ENCODE results near the gene TOX3. TPM values are rescaled to one million over a fixed set of nuclear protein-coding genes. Genes with fewer than 3 reads are reported as not detected.

Gene TOX3
- total RNA-seq, 1 experiment from 2014 or later = not detected

DNA sequence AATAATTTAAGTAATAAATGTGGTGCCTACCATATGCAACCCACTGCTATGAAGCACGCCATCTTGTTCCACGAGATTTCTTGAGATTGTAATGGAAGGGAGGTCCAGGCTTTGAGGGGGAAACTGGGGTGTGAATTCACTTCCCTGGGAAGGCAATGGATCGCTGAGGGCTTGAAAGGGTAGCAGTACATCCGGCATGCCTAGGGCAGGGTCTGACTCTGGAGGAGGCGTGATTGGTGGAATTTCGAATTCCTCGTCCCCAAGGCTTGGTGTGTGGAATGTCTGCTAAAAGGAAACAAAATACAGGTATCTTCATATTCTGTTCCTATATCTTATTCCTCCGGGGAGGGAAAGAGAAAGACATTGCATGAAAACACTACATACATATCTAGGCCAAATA is 83.0 kb downstream of the TOX3 start:
- TF ChIP-seq, protein P1, sequence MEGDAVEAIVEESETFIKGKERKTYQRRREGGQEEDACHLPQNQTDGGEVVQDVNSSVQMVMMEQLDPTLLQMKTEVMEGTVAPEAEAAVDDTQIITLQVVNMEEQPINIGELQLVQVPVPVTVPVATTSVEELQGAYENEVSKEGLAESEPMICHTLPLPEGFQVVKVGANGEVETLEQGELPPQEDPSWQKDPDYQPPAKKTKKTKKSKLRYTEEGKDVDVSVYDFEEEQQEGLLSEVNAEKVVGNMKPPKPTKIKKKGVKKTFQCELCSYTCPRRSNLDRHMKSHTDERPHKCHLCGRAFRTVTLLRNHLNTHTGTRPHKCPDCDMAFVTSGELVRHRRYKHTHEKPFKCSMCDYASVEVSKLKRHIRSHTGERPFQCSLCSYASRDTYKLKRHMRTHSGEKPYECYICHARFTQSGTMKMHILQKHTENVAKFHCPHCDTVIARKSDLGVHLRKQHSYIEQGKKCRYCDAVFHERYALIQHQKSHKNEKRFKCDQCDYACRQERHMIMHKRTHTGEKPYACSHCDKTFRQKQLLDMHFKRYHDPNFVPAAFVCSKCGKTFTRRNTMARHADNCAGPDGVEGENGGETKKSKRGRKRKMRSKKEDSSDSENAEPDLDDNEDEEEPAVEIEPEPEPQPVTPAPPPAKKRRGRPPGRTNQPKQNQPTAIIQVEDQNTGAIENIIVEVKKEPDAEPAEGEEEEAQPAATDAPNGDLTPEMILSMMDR (IDR thresholded peaks at IDR 0.05; ENCODE audit: unreplicated experiment) = no peak
- intact Hi-C loops (cut with micrococcal nuclease) = no loop called here
- H3K27ac Mint-ChIP-seq (ENCODE audit: low read depth, unreplicated experiment) = no peak overlapping the region
- CTCF ChIA-PET = no interaction called here
- no peaks in the 10 kb centered on the region for H3K9me3 Mint-ChIP-seq (ENCODE audit: unreplicated experiment)
- H3K4me3 Mint-ChIP-seq (ENCODE audit: unreplicated experiment) = no peak overlapping the region
- H3K4me1 Mint-ChIP-seq (ENCODE audit: insufficient read depth, unreplicated experiment) = no peaks in the 10 kb centered on the region
- no peak for DNase-seq (ENCODE audit: unreplicated experiment)
- no peaks in the 10 kb centered on the region for H3K27me3 Mint-ChIP-seq (ENCODE audit: insufficient read depth, unreplicated experiment)
- POLR2A ChIA-PET = no interaction called here
- H3K36me3 Mint-ChIP-seq (ENCODE audit: insufficient read depth, unreplicated experiment) = no peaks in the 10 kb centered on the region
- no TSS peak for BruUV-seq (replicated peaks)

DNA sequence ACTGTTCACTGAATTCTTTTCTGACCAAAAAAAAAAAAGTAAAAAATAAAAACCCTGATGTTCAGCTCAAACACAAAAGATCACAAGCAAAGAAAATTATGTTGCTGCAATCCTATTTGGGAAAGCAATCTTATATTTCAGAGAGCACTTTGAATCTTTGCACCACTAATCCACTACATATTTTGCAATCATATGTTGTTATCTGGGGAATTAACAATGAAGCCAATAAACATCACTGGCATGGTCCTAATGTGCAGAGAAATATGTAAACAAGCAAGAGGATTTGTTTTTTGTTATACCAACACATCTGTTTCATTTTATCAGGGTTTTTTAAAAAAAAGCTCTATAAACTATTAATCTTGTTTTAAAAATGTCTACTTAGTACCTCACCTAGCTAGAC is 84.1 kb downstream of the TOX3 start:
- Mint-ChIP-seq H3K36me3 (ENCODE audit: insufficient read depth, unreplicated experiment) (no peaks in the 10 kb centered on the region), H3K4me1 (ENCODE audit: insufficient read depth, unreplicated experiment) (no peaks in the 10 kb centered on the region), H3K9me3 (ENCODE audit: unreplicated experiment) (no peaks in the 10 kb centered on the region), H3K27ac (ENCODE audit: low read depth, unreplicated experiment) (no peak overlapping the region), H3K4me3 (ENCODE audit: unreplicated experiment) (no peak overlapping the region), H3K27me3 (ENCODE audit: insufficient read depth, unreplicated experiment) (no peaks in the 10 kb centered on the region)
- ChIA-PET CTCF (interaction anchor here (0.6 to 0.7 kb wide), 2 partner anchors 30 to 466 kb away, joined by 3 read pairs; no protein-coding TSS in a partner anchor), POLR2A (no interaction called here)
- TF ChIP-seq, protein P1 (IDR thresholded peaks at IDR 0.05; ENCODE audit: unreplicated experiment) = no peak
- no peak for DNase-seq (ENCODE audit: unreplicated experiment)
- intact Hi-C loops (cut with micrococcal nuclease) = no loop called here
- BruUV-seq (replicated peaks) = no TSS peak

DNA sequence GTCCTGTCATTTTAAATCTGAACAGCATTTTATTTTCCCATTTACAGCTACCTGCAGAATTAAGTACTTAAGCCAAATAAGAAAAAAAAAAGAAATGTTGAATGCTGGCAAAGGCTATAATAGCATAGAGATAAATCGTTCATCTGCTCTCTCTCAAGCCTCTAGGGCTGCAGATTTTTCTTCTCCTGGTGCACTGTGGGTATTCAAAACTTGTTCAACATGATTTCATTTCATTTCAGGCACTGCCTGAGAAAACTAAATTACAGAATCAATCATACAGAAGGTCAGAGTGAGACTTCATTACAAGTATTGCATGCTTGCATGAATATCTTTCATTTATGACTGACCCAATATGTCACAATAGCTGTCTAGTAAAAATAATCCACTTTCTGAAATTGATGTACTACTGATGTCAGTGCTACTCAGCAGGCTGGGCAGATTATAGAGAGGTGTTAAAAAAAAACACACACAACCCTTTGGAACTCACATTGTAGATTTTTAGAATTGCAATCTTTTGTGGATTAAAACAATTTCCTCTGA is 86.2 kb downstream of the TOX3 start:
- Mint-ChIP-seq H3K27ac (ENCODE audit: low read depth, unreplicated experiment) (no peak overlapping the region), H3K9me3 (ENCODE audit: unreplicated experiment) (peaks cover 2% of the 10 kb centered on the region), H3K27me3 (ENCODE audit: insufficient read depth, unreplicated experiment) (no peaks in the 10 kb centered on the region), H3K4me3 (ENCODE audit: unreplicated experiment) (no peak overlapping the region), H3K4me1 (ENCODE audit: insufficient read depth, unreplicated experiment) (no peaks in the 10 kb centered on the region), H3K36me3 (ENCODE audit: insufficient read depth, unreplicated experiment) (no peaks in the 10 kb centered on the region)
- CTCF ChIA-PET = no interaction called here
- intact Hi-C loops (cut with micrococcal nuclease) = no loop called here
- no TSS peak for BruUV-seq (replicated peaks)
- no peak for DNase-seq (ENCODE audit: unreplicated experiment)
- POLR2A ChIA-PET = no interaction called here
- TF ChIP-seq, protein P1 (IDR thresholded peaks at IDR 0.05; ENCODE audit: unreplicated experiment) = no peak

DNA sequence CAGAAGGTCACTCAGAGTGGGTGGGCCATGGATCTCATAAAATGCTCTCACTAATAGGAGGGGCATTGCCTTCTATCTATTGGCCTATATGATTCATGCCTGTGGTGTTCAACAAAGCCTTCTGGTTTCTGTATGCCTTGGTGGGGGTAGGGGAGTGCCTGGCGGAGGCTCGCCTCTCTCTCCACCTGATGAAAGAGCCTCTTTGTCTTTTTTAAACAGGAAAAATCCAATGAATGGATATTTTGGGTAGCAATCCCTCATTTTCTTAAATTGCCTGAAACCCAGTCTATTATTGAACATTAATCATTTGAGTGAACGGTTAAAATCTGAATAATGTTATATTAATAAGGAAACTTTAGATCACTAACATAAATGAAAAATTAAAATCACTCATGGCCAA is 90.6 kb downstream of the TOX3 start:
- DNase-seq (ENCODE audit: unreplicated experiment) = no peak
- no peaks in the 10 kb centered on the region for H3K36me3 Mint-ChIP-seq (ENCODE audit: insufficient read depth, unreplicated experiment)
- intact Hi-C loops (cut with micrococcal nuclease) = no loop called here
- ChIA-PET POLR2A (no interaction called here), CTCF (interaction anchor here (0.5 kb wide), 1 partner anchor 215 kb away, joined by 3 read pairs; no protein-coding TSS in a partner anchor)
- no peaks in the 10 kb centered on the region for H3K4me1 Mint-ChIP-seq (ENCODE audit: insufficient read depth, unreplicated experiment)
- TF ChIP-seq, protein P1 (IDR thresholded peaks at IDR 0.05; ENCODE audit: unreplicated experiment) = no peak
- H3K4me3 Mint-ChIP-seq (ENCODE audit: unreplicated experiment) = no peak overlapping the region
- H3K9me3 Mint-ChIP-seq (ENCODE audit: unreplicated experiment) = peaks cover 8% of the 10 kb centered on the region
- BruUV-seq (replicated peaks) = no TSS peak
- H3K27ac Mint-ChIP-seq (ENCODE audit: low read depth, unreplicated experiment) = no peak overlapping the region
- no peaks in the 10 kb centered on the region for H3K27me3 Mint-ChIP-seq (ENCODE audit: insufficient read depth, unreplicated experiment)

Measured in MCF 10A (cell line).